ENCODE results near the gene RAB28.

GRCh38 chr4:13484749-13485221, 645 bp upstream of the RAB28 start:
- TF ChIP-seq POLR2A (IDR thresholded peaks at IDR 0.05) = no peak
- TF ChIP-seq CTCF (IDR thresholded peaks at IDR 0.05) = peak in 1 of 7 experiments; percentile 17
